Germinal center (tissue), 1 donor: ENCODE data around the gene APH1A.
"Not testable (repeated sequence)": the region's sequence is repeated elsewhere in the genome, so short reads cannot be mapped to it uniquely, and the experiment has no call there.

Experiments
- DNase-seq: peaks from one replicate; pipeline ENCODE4 v3.0.0; 2012; ENCODE audit warnings: mixed read lengths, low spot score

Gene APH1A

GRCh38 chr1:150268340-150268704 is 494 bp downstream of the APH1A start:
- peak; percentile 39 for DNase-seq

- DNase-seq = no peak
These were observed 920 bp downstream of the APH1A start for GRCh38 chr1:150267896-150268295.

GRCh38 chr1:150263549-150263948 is 5.3 kb downstream of the APH1A start:
- DNase-seq = no peak

- DNase-seq = no peak
These were observed 6.2 kb downstream of the APH1A start for GRCh38 chr1:150262388-150263320.

GRCh38 chr1:150261367-150261766 is 7.4 kb downstream of the APH1A start:
- no peak for DNase-seq

- no peak for DNase-seq
These were observed 8.8 kb downstream of the APH1A start for GRCh38 chr1:150259758-150260669.

- no peak for DNase-seq
These were observed 9.6 kb downstream of the APH1A start for GRCh38 chr1:150259217-150259616.

- no peak for DNase-seq
These were observed 10.9 kb downstream of the APH1A start, which contains the start of gene CA14 for GRCh38 chr1:150257624-150258585. CA14 (plus strand) TSS chr1:150257774; CDS start chr1:150258129, 355 bp downstream.

GRCh38 chr1:150256554-150257341 is 12.1 kb downstream of the APH1A start:
- DNase-seq = no peak

GRCh38 chr1:150256198-150256553 is 12.6 kb downstream of the APH1A start:
- DNase-seq = no peak

GRCh38 chr1:150249936-150250335 is 18.9 kb downstream of the APH1A start:
- no peak for DNase-seq

GRCh38 chr1:150243003-150243402 is 25.8 kb downstream of the APH1A start:
- no peak for DNase-seq

- DNase-seq = no peak
These were observed 31.1 kb downstream of the APH1A start for GRCh38 chr1:150237746-150238145.

GRCh38 chr1:150237176-150237575 is 31.6 kb downstream of the APH1A start:
- DNase-seq = not testable (repeated sequence)

GRCh38 chr1:150236614-150237100 is 32.2 kb downstream of the APH1A start:
- no peak for DNase-seq

- peak; percentile 98 for DNase-seq
These were observed 32.8 kb downstream of the APH1A start, which contains the start of gene ANP32E for GRCh38 chr1:150235852-150236613. ANP32E (minus strand) TSS chr1:150236112; CDS start chr1:150235786, 326 bp downstream.

GRCh38 chr1:150235294-150235851 is 33.4 kb downstream of the APH1A start:
- DNase-seq = peak; percentile 44

- peak; percentile 82 for DNase-seq
These were observed 34.1 kb downstream of the APH1A start for GRCh38 chr1:150234566-150235293.

- DNase-seq = no peak
These were observed 34.6 kb downstream of the APH1A start for GRCh38 chr1:150234309-150234565.
